Measurements from ENCODE around the gene CNEP1R1.
"Not testable (repeated sequence)": the region's sequence is repeated elsewhere in the genome, so short reads cannot be mapped to it uniquely, and the experiment has no call there.

Gene CNEP1R1, protein sequence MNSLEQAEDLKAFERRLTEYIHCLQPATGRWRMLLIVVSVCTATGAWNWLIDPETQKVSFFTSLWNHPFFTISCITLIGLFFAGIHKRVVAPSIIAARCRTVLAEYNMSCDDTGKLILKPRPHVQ

GRCh38 chr16:50024684-50025536, at the start of gene CNEP1R1:
CNEP1R1 (plus strand) TSS chr16:50025225; CDS start chr16:50025316, 91 bp downstream.
- DNase-seq (ENCODE audit: low spot score), result peak; percentile 98

DNA sequence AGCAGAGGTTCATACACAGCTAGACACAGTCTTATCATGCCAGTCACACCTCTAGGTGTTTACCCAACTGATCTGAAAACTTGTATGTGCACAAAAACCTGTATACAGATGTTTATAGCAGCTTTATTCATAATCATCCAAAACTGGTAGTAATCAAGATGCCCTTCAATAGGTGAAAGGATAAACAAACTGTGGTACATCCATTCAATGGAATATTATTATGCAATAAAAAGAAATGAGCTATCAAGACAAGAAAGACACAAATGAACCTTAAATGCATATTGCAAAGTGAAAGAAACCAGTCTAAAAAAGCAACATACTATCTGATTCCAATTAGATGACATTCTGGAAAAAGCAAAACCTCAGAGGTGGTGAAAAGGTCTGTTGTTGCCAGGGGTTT, 47.6 kb upstream of the CNEP1R1 start:
- no peak for DNase-seq (ENCODE audit: low spot score)

DNA sequence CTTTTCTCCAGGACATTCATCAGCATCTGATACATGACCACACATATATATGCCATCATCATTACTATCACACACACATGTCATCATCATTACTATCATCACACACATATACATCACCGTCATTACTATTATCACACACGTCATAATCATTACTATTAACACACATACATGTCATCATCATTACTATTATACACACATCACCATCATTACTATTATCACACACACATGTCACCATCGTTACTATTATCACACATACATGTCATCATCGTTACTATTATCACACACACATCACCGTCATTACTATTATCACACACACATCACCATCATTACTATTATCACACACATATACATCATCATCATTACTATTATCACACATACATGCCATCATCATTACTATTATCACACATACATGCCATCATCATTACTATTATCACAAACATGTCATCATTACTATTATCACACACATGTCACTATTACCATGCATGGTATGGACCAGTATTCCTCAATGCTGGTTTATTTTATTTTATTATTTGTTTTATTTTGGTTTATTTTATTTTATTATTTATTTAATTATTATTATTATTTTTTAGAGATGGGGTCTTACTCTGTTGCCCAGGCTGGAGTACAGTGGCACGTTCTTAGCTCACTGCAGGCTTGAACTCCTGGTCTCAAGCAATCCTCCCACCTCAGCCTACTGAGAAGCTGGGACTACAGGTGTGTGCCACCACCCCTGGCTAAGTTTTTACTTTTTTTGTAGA, 46.3 kb upstream of the CNEP1R1 start:
- DNase-seq (ENCODE audit: low spot score), result no peak

GRCh38 chr16:49980166-49980565, 44.9 kb upstream of the CNEP1R1 start:
- no peak for DNase-seq (ENCODE audit: low spot score)

DNA sequence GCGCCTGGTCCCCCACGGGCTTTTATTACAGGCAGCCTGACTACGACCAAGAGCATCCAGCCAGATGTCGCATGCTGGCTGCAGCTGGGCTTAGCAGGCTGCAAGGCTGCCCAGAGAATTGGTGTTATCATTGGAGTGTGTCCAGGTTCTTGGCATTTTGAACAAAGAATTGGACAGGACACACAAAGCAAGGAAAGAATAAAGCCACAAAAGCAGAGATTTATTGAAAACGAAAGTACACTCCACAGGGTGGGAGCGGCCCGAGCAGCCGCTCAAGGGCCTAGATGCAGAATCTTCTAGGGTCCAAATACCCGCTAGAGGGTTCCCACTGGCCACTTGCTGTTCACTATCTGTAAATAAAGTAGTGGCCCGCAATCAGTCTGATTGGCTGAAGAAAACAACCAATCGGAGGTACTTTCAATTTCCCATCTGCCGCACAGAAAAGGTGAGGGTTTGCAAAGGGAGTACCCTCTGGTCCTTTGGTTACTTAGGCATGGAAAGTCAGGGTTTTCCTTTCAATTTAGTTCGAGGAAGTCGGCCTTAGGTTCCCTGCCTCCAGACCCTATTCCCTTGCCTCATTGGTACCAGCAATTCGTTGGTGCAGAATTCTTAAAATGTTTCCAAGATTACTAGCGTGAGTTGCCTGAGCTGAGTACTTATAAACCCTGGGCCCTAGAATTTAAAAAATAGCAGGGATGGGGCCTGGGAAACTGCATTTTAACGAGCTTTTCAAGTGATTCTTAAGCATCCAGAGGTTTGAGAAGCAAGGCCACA, 38.5 kb upstream of the CNEP1R1 start:
- no peak for DNase-seq (ENCODE audit: low spot score)

GRCh38 chr16:49987381-49987780, 37.6 kb upstream of the CNEP1R1 start:
- no peak for DNase-seq (ENCODE audit: low spot score)

GRCh38 chr16:49992825-49993224, 32.2 kb upstream of the CNEP1R1 start:
- DNase-seq (ENCODE audit: low spot score), result no peak

DNA sequence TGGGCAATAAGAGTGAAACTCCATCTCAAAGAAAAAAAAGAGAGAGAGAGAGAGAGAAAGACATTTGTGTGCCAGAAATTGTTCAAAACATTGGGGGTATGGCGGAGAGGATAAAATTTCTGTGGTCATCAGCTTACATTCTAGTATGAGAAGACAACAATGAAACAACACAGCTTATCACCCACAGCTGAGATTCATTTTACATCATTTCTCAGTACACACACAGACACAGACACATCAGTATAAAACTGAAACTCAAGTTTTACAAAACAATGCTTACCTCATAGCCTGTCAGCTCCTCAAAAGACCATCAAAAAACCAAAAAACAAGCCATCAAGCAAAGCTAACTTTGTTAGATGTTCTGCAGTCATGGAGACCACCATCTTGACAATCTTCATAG, 31.4 kb upstream of the CNEP1R1 start:
- no peak for DNase-seq (ENCODE audit: low spot score)

DNA sequence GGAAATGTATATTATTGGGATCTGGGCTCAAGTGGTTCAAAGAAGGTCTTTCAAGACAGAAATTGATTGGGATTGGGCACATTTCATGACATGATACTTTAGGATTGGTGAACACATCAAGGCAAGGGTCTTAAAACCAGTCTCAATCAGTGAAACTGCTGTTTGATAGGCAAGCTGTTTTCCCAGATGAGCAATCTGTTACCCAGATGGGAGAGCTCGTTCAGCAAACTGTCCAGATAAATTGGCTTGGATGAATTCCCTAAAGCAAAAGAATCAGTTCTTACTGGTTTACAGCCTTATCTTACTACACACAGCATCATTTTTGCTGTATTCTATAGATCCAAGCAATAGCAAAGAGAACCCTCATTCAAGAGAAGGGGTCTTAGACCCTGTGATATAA, 31.0 kb upstream of the CNEP1R1 start:
- no peak for DNase-seq (ENCODE audit: low spot score)

- no peak for DNase-seq (ENCODE audit: low spot score)
Measured at GRCh38 chr16:49995720-49996119, 29.3 kb upstream of the CNEP1R1 start.

DNA sequence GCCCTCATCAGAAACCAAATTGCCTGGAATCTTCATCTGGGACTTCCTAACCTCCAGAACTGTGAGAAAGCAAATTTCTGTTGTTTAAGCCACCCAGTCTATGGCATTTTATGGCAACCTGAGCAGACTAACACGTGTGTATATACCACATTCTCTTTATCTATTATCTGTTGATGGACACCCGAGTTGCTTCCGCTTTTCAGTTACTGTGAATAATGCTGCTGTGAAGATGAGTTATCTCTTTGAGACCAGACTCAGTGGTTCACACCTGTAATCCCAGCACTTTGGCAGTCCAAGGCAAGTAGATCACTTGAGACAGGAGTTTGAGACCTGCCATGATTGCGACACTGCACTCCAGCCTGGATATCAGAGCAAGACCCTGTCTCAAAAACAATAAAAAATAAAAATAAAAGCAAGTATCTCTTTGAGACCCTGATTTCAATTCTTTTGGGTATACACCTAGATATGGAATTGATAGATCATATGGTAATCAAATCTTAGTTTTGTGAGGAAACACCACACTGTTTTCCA, 27.2 kb upstream of the CNEP1R1 start:
- no peak for DNase-seq (ENCODE audit: low spot score)

DNA sequence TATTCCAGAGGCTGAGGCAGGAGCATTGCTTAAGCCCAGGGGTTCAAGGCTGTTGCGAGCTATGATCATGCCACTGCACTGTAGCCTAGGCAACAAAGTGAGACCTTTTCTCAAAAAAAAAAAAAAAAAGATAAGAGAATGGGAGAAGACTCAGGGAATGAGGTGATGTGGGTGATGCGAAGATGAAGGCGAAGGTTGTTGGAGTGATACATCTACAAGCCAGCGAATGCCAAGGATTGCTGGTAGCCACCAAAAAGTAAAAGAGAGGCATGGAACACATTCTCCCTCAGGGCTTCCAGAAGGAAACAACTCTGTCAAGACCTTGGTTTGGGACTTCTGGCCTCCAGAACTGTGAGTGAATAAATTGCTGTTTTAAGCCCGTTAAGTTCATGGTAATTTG, 26.0 kb upstream of the CNEP1R1 start:
- DNase-seq (ENCODE audit: low spot score), result no peak

- no peak for DNase-seq (ENCODE audit: low spot score)
Measured at GRCh38 chr16:50001144-50001543, 23.9 kb upstream of the CNEP1R1 start.

- no peak for DNase-seq (ENCODE audit: low spot score)
Measured at GRCh38 chr16:50002190-50002589, 22.8 kb upstream of the CNEP1R1 start.

GRCh38 chr16:50004239-50004638, 20.8 kb upstream of the CNEP1R1 start:
- DNase-seq (ENCODE audit: low spot score), result no peak

DNA sequence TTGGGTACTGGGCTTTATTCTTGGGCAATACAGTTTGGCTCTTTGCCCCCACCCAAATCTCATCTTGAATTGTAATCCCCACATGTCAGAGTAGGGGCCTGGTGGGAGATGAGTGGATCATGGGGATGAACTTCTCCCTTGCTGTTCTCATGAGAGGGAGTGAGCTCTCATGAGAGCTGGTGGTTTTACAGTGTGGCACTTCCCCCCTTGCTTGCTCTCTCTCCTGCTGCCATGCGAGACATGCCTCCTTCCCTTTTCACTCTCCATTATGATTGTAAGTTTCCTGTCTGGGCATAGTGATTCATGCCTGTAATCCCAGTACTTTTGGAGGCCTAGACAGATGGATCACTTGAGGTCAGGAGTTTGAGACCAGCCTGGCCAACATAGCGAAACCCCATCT, 18.1 kb upstream of the CNEP1R1 start:
- DNase-seq (ENCODE audit: low spot score), result no peak

- no peak for DNase-seq (ENCODE audit: low spot score)
Measured at GRCh38 chr16:50007744-50008143, 17.3 kb upstream of the CNEP1R1 start.

- DNase-seq (ENCODE audit: low spot score), result no peak
Measured at GRCh38 chr16:50010212-50010611, 14.8 kb upstream of the CNEP1R1 start.

- no peak for DNase-seq (ENCODE audit: low spot score)
Measured at GRCh38 chr16:50011707-50012106, 13.3 kb upstream of the CNEP1R1 start.

- DNase-seq (ENCODE audit: low spot score), result no peak
Measured at GRCh38 chr16:50012182-50012581, 12.8 kb upstream of the CNEP1R1 start.

GRCh38 chr16:50014211-50014610, 10.8 kb upstream of the CNEP1R1 start:
- DNase-seq (ENCODE audit: low spot score), result not testable (repeated sequence)

GRCh38 chr16:50015631-50016030, 9.4 kb upstream of the CNEP1R1 start:
- DNase-seq (ENCODE audit: low spot score), result no peak
